ENCODE measurements around the gene GTF2H2C.

GRCh38 chr5:69522035-69522434 is 38.0 kb upstream of the GTF2H2C start:
- TF ChIP-seq CTCF (IDR thresholded peaks at IDR 0.05) (no peak), POLR2A (IDR thresholded peaks at IDR 0.05) (no peak), EP300 (IDR thresholded peaks at IDR 0.05) (no peak)
